Colonic mucosa (tissue), 4 donors: ENCODE measurements around the gene EVL. TPM values are rescaled to one million over a fixed set of nuclear protein-coding genes. Genes with fewer than 3 reads are reported as not detected.

Experiments used
- DNase-seq: peaks from one replicate; pipeline ENCODE4 v3.0.0-alpha.2; 2020
- H3K27ac ChIP-seq: fragments of 200-600 bp; one replicate; pipeline ENCODE4 v1.8.0; 2021
- H3K27me3 ChIP-seq: fragments of 200-600 bp; one replicate; pipeline ENCODE4 v1.8.0; 2021
- H3K36me3 ChIP-seq: fragments of 200-600 bp; one replicate; pipeline ENCODE4 v1.8.0; 2021
- H3K4me1 ChIP-seq: fragments of 200-600 bp; one replicate; pipeline ENCODE4 v1.8.0; 2021; ENCODE audit warnings: mild to moderate bottlenecking
- H3K4me3 ChIP-seq: fragments of 200-600 bp; one replicate; pipeline ENCODE4 v1.8.0; 2021
- H3K9ac ChIP-seq, 2 donors: one replicate each; pipeline ENCODE4 v1.7.0; 2013; ENCODE audit warnings: control low read depth in 2 of 2, low read depth in 2 of 2, low read length in 2 of 2
- H3K9me3 ChIP-seq: fragments of 200-600 bp; one replicate; pipeline ENCODE4 v1.8.0; 2021
- CTCF ChIP-seq: fragments of 200-600 bp; IDR thresholded peaks from one replicate; pipeline ENCODE4 v1.8.0; 2022; ENCODE audit warnings: antibody characterized with exemption, mild to moderate bottlenecking
- intact Hi-C: fragments of 100-400 bp; cut with DNase I; formaldehyde crosslinking; loops from one replicate; pipeline ENCODE4 v1.14.1; 2022
- total RNA-seq, 2 donors: library from RNA; stranded (reverse); fragmentation: NEBNext Ultra II Directional in 1 of 2; extraction: Animal tissue kit (Norgen Biotek cat#: 25700) in 1 of 2; gene quantifications; one replicate each; pipeline ENCODE4 v1.2.1, GENCODE V29; 2021
- donor health status: healthy.
- donor health status: DM: no; HTN: no; CAD: no.
- donor health status: DM: no; HTN: no; CAD: no.

EVL gene
- total RNA-seq, 2 donors from 2014 or later = 13.7 to 15.4 TPM

- H3K27me3 ChIP-seq = no peaks in the 10 kb centered on the region
- TF ChIP-seq CTCF = no peak
- intact Hi-C loops = no loop called here
- no peak overlapping the region for H3K9ac ChIP-seq
- no peaks in the 10 kb centered on the region for H3K9me3 ChIP-seq
- peaks cover 21% of the 10 kb centered on the region for H3K4me1 ChIP-seq
- H3K27ac ChIP-seq = no peak overlapping the region
- no peak for DNase-seq
- no peaks in the 10 kb centered on the region for H3K36me3 ChIP-seq
- H3K4me3 ChIP-seq = no peak overlapping the region
Observed at GRCh38 chr14:100138082-100138787, 73.0 kb downstream of the EVL start.

GRCh38 chr14:100138955-100139354, 73.7 kb downstream of the EVL start:
- H3K9me3 ChIP-seq = no peaks in the 10 kb centered on the region
- no peak overlapping the region for H3K4me3 ChIP-seq
- H3K27me3 ChIP-seq = no peaks in the 10 kb centered on the region
- no peaks in the 10 kb centered on the region for H3K36me3 ChIP-seq
- no peak overlapping the region for H3K9ac ChIP-seq
- no peak for TF ChIP-seq CTCF
- DNase-seq = no peak
- no peak overlapping the region for H3K27ac ChIP-seq
- H3K4me1 ChIP-seq = peaks cover 22% of the 10 kb centered on the region
- intact Hi-C loops = no loop called here

GRCh38 chr14:100140452-100141078, 75.3 kb downstream of the EVL start:
- no peaks in the 10 kb centered on the region for H3K36me3 ChIP-seq
- intact Hi-C loops = no loop called here
- H3K9ac ChIP-seq = peak overlapping the region in 1 of 2 donors; percentile 73
- no peak overlapping the region for H3K27ac ChIP-seq
- no peaks in the 10 kb centered on the region for H3K9me3 ChIP-seq
- TF ChIP-seq CTCF = no peak
- no peak overlapping the region for H3K4me3 ChIP-seq
- H3K4me1 ChIP-seq = peaks cover 33% of the 10 kb centered on the region
- DNase-seq = peak; percentile 61
- H3K27me3 ChIP-seq = no peaks in the 10 kb centered on the region

GRCh38 chr14:100141098-100141497, 75.9 kb downstream of the EVL start:
- no peaks in the 10 kb centered on the region for H3K9me3 ChIP-seq
- peak overlapping the region in 1 of 2 donors; percentile 73 for H3K9ac ChIP-seq
- intact Hi-C loops = no loop called here
- H3K27ac ChIP-seq = no peak overlapping the region
- DNase-seq = no peak
- H3K4me3 ChIP-seq = no peak overlapping the region
- H3K36me3 ChIP-seq = no peaks in the 10 kb centered on the region
- peaks cover 38% of the 10 kb centered on the region for H3K4me1 ChIP-seq
- H3K27me3 ChIP-seq = no peaks in the 10 kb centered on the region
- TF ChIP-seq CTCF = no peak

GRCh38 chr14:100142073-100143040, 77.1 kb downstream of the EVL start:
- Histone ChIP-seq H3K27me3 (no peaks in the 10 kb centered on the region), H3K9me3 (no peaks in the 10 kb centered on the region), H3K27ac (peak overlapping the region; percentile 72), H3K4me1 (peaks cover 50% of the 10 kb centered on the region), H3K4me3 (no peak overlapping the region), H3K9ac (peak overlapping the region; percentile 54 to 73), H3K36me3 (no peaks in the 10 kb centered on the region)
- peak; percentile 88 for DNase-seq
- intact Hi-C loops = no loop called here
- TF ChIP-seq CTCF = no peak
